H9 (cell line): ENCODE measurements around the gene LRP1B. TPM values are rescaled to one million over a fixed set of nuclear protein-coding genes. Genes with fewer than 3 reads are reported as not detected.

Experiments
- DNase-seq: peaks from one replicate; pipeline ENCODE4 v3.0.0-alpha.2; 2017
- H2AFZ ChIP-seq: one replicate; pipeline ENCODE4 v1.6.1; 2013; ENCODE audit warnings: mild to moderate bottlenecking, low read length, control low read depth, moderate library complexity
- H2AK5ac ChIP-seq: 2 replicates; pipeline ENCODE4 v1.6.1; 2013; ENCODE audit warnings: low read length, control low read depth, mixed read lengths; ENCODE audit not compliant: insufficient read length
- H2BK120ac ChIP-seq: one replicate; pipeline ENCODE4 v1.6.1; 2013; ENCODE audit warnings: low read depth, mild to moderate bottlenecking, low read length, control low read depth, inconsistent platforms; ENCODE audit not compliant: poor library complexity, severe bottlenecking
- H2BK12ac ChIP-seq: 2 replicates; pipeline ENCODE4 v1.6.1; 2013; ENCODE audit warnings: low read length, control low read depth, mixed read lengths, low read depth; ENCODE audit not compliant: insufficient read length
- H2BK15ac ChIP-seq: 2 replicates; pipeline ENCODE4 v1.6.1; 2013; ENCODE audit warnings: low read depth, low read length, control low read depth
- H2BK20ac ChIP-seq: one replicate; pipeline ENCODE4 v1.6.1; 2013; ENCODE audit warnings: low read depth, mild to moderate bottlenecking, low read length, control low read depth, inconsistent platforms; ENCODE audit not compliant: poor library complexity, severe bottlenecking
- H2BK5ac ChIP-seq: 2 replicates; pipeline ENCODE4 v1.6.1; 2013; ENCODE audit warnings: low read length, control low read depth, mixed read lengths; ENCODE audit not compliant: insufficient read length
- H3K14ac ChIP-seq: 2 replicates; pipeline ENCODE4 v1.6.1; 2013; ENCODE audit warnings: low read length, control low read depth; ENCODE audit not compliant: insufficient read depth
- H3K18ac ChIP-seq: 2 replicates; pipeline ENCODE4 v1.6.1; 2013; ENCODE audit warnings: low read depth, mild to moderate bottlenecking, mixed read lengths, low read length, control low read depth; ENCODE audit not compliant: insufficient read length
- H3K23ac ChIP-seq: 2 replicates; pipeline ENCODE4 v1.6.1; 2013; ENCODE audit warnings: low read length, control low read depth, mixed read lengths, low read depth; ENCODE audit not compliant: insufficient read length
- H3K23me2 ChIP-seq: 2 replicates; pipeline ENCODE4 v1.6.1; 2013; ENCODE audit warnings: low read depth, mild to moderate bottlenecking, mixed read lengths, low read length, control low read depth; ENCODE audit not compliant: insufficient read length, poor library complexity, severe bottlenecking
- H3K27ac ChIP-seq: 2 replicates; pipeline ENCODE4 v1.5.1; 2013; ENCODE audit warnings: low read length, control low read depth, mixed read lengths, low read depth; ENCODE audit not compliant: insufficient read length
- H3K27me3 ChIP-seq: 2 replicates; pipeline ENCODE4 v1.6.1; 2013; ENCODE audit warnings: low read length, control low read depth, inconsistent platforms; ENCODE audit not compliant: insufficient read depth
- H3K4ac ChIP-seq: 2 replicates; pipeline ENCODE4 v1.6.1; 2013; ENCODE audit warnings: low read depth, mild to moderate bottlenecking, control low read depth, inconsistent platforms, low read length, moderate library complexity
- H3K4me1 ChIP-seq: 2 replicates; pipeline ENCODE4 v1.6.1; 2013; ENCODE audit warnings: low read length, control low read depth, inconsistent platforms; ENCODE audit not compliant: insufficient read depth
- H3K4me2 ChIP-seq: 2 replicates; pipeline ENCODE4 v1.6.1; 2013; ENCODE audit warnings: low read length, control low read depth, mixed read lengths; ENCODE audit not compliant: insufficient read length, insufficient read depth
- H3K56ac ChIP-seq: 2 replicates; pipeline ENCODE4 v1.6.1; 2013; ENCODE audit warnings: low read depth, mild to moderate bottlenecking, mixed read lengths, low read length, control low read depth; ENCODE audit not compliant: insufficient read length
- H3K79me1 ChIP-seq: 2 replicates; pipeline ENCODE4 v1.6.1; 2013; ENCODE audit warnings: low read depth, mild to moderate bottlenecking, moderate library complexity, low read length, control low read depth, inconsistent platforms; ENCODE audit not compliant: insufficient read depth, poor library complexity, severe bottlenecking
- H3K79me2 ChIP-seq: 2 replicates; pipeline ENCODE4 v1.6.1; 2013; ENCODE audit warnings: low read length, control low read depth, inconsistent platforms; ENCODE audit not compliant: insufficient read depth
- H3K9ac ChIP-seq: 2 replicates; pipeline ENCODE4 v1.6.1; 2013; ENCODE audit warnings: low read length, control low read depth, mixed read lengths; ENCODE audit not compliant: insufficient read length; ENCODE audit errors: extremely low read depth
- H3K9me3 ChIP-seq: one replicate; pipeline ENCODE4 v1.6.1; 2013; ENCODE audit warnings: low read depth, low read length, inconsistent platforms; ENCODE audit not compliant: control insufficient read depth
- H3T11ph ChIP-seq: one replicate; pipeline ENCODE4 v1.6.1; 2013; ENCODE audit warnings: mild to moderate bottlenecking, low read length, control low read depth, inconsistent platforms
- H4K20me1 ChIP-seq: one replicate; pipeline ENCODE4 v1.6.1; 2013; ENCODE audit not compliant: control insufficient read depth, insufficient read length, insufficient read depth
- H4K5ac ChIP-seq: 2 replicates; pipeline ENCODE4 v1.6.1; 2013; ENCODE audit warnings: low read depth, mild to moderate bottlenecking, mixed read lengths, low read length, control low read depth; ENCODE audit not compliant: insufficient read length
- H4K8ac ChIP-seq: replicated peaks from 2 replicates; pipeline ENCODE4 v1.6.1; 2013; ENCODE audit warnings: low read length, control low read depth, mixed read lengths, low read depth; ENCODE audit not compliant: insufficient read length
- H4K91ac ChIP-seq: 2 replicates; pipeline ENCODE4 v1.6.1; 2013; ENCODE audit warnings: low read depth, mild to moderate bottlenecking, moderate library complexity, mixed read lengths, low read length, control low read depth; ENCODE audit not compliant: insufficient read length
- H3K27ac Mint-ChIP-seq, 3 experiments: 2 replicates in 2 of 3; 3 replicates in 1 of 3; pipeline ENCODE4 v1.8.0; 2020 to 2021; ENCODE audit warnings: mixed read lengths in 3 of 3, mild to moderate bottlenecking in 1 of 3, moderate library complexity in 1 of 3
- H3K27me3 Mint-ChIP-seq: 2 replicates; pipeline ENCODE4 v1.8.0; 2021; ENCODE audit warnings: low read depth, mild to moderate bottlenecking, moderate library complexity, mixed read lengths
- H3K36me3 Mint-ChIP-seq, 3 experiments: 2 replicates in 2 of 3; 3 replicates in 1 of 3; pipeline ENCODE4 v1.8.0; 2020 to 2021; ENCODE audit warnings: low read depth in 3 of 3, mixed read lengths in 3 of 3; ENCODE audit not compliant: insufficient read depth in 1 of 3
- H3K4me1 Mint-ChIP-seq, 2 experiments: 2 replicates each; pipeline ENCODE4 v1.8.0; 2020; ENCODE audit warnings: mixed read lengths in 2 of 2
- H3K4me3 Mint-ChIP-seq, 2 experiments: 2 replicates in 1 of 2; 3 replicates in 1 of 2; pipeline ENCODE4 v1.8.0; 2020 to 2021; ENCODE audit warnings: mild to moderate bottlenecking in 2 of 2, mixed read lengths in 2 of 2, moderate library complexity in 1 of 2
- H3K9me3 Mint-ChIP-seq, 2 experiments: 2 replicates in 1 of 2; 3 replicates in 1 of 2; pipeline ENCODE4 v1.8.0; 2020; ENCODE audit warnings: mild to moderate bottlenecking in 2 of 2, mixed read lengths in 2 of 2, moderate library complexity in 1 of 2
- WGBS: extraction: QIAGEN DNeasy Blood & Tissue Kit; methylation state at CpG from one replicate; pipeline ENCODE4 v1.1.7; 2013; ENCODE audit warnings: missing lambda C conversion rate, low lambda C conversion rate, mixed read lengths; ENCODE audit not compliant: insufficient read length; ENCODE audit errors: extremely low coverage; 5-methylcytosine and 5-hydroxymethylcytosine counted together
- total RNA-seq: library from RNA; stranded (reverse); gene quantifications from 2 replicates; pipeline ENCODE4 v1.2.1, GENCODE V29; 2021
- TF ChIP-seq, protein P1 (sequence below): fragments of 200-600 bp; sonication (generic); conservative IDR thresholded peaks from 3 replicates; pipeline ENCODE4 v1.8.0; 2021; ENCODE audit warnings: antibody characterized with exemption, mild to moderate bottlenecking

LRP1B gene
- total RNA-seq, 1 experiment from 2014 or later, result not detected

- H2AFZ ChIP-seq, result no peak overlapping the region
- no peak overlapping the region for H3K14ac ChIP-seq
- no peak overlapping the region for H4K5ac ChIP-seq
- Mint-ChIP-seq H3K27me3 (no peaks in the 10 kb centered on the region), H3K27ac (no peak overlapping the region), H3K36me3 (no peaks in the 10 kb centered on the region), H3K9me3 (no peaks in the 10 kb centered on the region), H3K4me1 (0 out of 4 replicates have a peak, but pooled peaks cover 0 to 3% of the 10 kb centered on the region in 2 experiments), H3K4me3 (no peak overlapping the region)
- H2BK5ac ChIP-seq, result no peak overlapping the region
- H3K23me2 ChIP-seq, result no peaks in the 10 kb centered on the region
- no peak overlapping the region for H2BK12ac ChIP-seq
- no peak for DNase-seq
- no peaks in the 10 kb centered on the region for H3K27me3 ChIP-seq
- H3K79me1 ChIP-seq, result no peaks in the 10 kb centered on the region
- no peak overlapping the region for H4K8ac ChIP-seq
- no peak overlapping the region for H2BK20ac ChIP-seq
- H4K20me1 ChIP-seq, result no peaks in the 10 kb centered on the region
- no peak overlapping the region for H2BK120ac ChIP-seq
- H3K9ac ChIP-seq, result no peak overlapping the region
- H3K9me3 ChIP-seq, result no peaks in the 10 kb centered on the region
- H3K27ac ChIP-seq, result no peak overlapping the region
- no peak overlapping the region for H2BK15ac ChIP-seq
- no peak overlapping the region for H3K56ac ChIP-seq
- no peaks in the 10 kb centered on the region for H3K79me2 ChIP-seq
- H3K4ac ChIP-seq, result no peak overlapping the region
- H4K91ac ChIP-seq, result no peak overlapping the region
- no peak overlapping the region for H3K23ac ChIP-seq
- TF ChIP-seq, protein P1, sequence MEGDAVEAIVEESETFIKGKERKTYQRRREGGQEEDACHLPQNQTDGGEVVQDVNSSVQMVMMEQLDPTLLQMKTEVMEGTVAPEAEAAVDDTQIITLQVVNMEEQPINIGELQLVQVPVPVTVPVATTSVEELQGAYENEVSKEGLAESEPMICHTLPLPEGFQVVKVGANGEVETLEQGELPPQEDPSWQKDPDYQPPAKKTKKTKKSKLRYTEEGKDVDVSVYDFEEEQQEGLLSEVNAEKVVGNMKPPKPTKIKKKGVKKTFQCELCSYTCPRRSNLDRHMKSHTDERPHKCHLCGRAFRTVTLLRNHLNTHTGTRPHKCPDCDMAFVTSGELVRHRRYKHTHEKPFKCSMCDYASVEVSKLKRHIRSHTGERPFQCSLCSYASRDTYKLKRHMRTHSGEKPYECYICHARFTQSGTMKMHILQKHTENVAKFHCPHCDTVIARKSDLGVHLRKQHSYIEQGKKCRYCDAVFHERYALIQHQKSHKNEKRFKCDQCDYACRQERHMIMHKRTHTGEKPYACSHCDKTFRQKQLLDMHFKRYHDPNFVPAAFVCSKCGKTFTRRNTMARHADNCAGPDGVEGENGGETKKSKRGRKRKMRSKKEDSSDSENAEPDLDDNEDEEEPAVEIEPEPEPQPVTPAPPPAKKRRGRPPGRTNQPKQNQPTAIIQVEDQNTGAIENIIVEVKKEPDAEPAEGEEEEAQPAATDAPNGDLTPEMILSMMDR, result no peak
- H3K4me2 ChIP-seq, result no peak overlapping the region
- H3K4me1 ChIP-seq, result no peaks in the 10 kb centered on the region
- no peak overlapping the region for H3T11ph ChIP-seq
- H3K18ac ChIP-seq, result no peak overlapping the region
- no peak overlapping the region for H2AK5ac ChIP-seq
- WGBS, result no CpG with 5 or more reads among the region's 3 CpGs
These were observed 243.5 kb downstream of the LRP1B start for GRCh38 chr2:141887363-141887762.
